Heart right ventricle (tissue), 16 donors: ENCODE results near the gene TOMM34. TPM values are rescaled to one million over a fixed set of nuclear protein-coding genes. Genes with fewer than 3 reads are reported as not detected.

ENCODE experiments used
- ATAC-seq, 8 donors: fragments of 200-7000 bp; cut with Tn5 transposase; one replicate each; pipeline ENCODE4 v1.9.1; 2020; ENCODE audit warnings: mild to moderate bottlenecking in 8 of 8, moderate library complexity in 8 of 8, moderate number of reproducible peaks in 1 of 8
- DNase-seq, 2 donors: peaks; one replicate each; pipeline ENCODE4 v3.0.0-alpha.2; 2020
- H3K27ac ChIP-seq, 10 donors: fragments of 200-600 bp; sonication (generic) in 2 of 10; one replicate each; pipeline versions ENCODE4 v1.5.0 to v1.8.0; 2020 to 2022; ENCODE audit warnings: mild to moderate bottlenecking in 3 of 10
- H3K27me3 ChIP-seq, 7 donors: fragments of 200-600 bp; one replicate each; pipeline ENCODE4 v1.8.0; 2021 to 2022; ENCODE audit warnings: mild to moderate bottlenecking in 2 of 7
- H3K36me3 ChIP-seq, 9 donors: fragments of 200-600 bp; sonication (generic) in 1 of 9; one replicate each; pipeline versions ENCODE4 v1.5.0 to v1.8.0; 2020 to 2022; ENCODE audit warnings: mild to moderate bottlenecking in 2 of 9
- H3K4me1 ChIP-seq, 9 donors: fragments of 200-600 bp; sonication (generic) in 1 of 9; one replicate each; pipeline versions ENCODE4 v1.5.0 to v1.8.0; 2020 to 2022; ENCODE audit warnings: mild to moderate bottlenecking in 4 of 9
- H3K4me3 ChIP-seq, 10 donors: fragments of 200-600 bp; sonication (generic) in 2 of 10; one replicate each; pipeline versions ENCODE4 v1.5.0 to v1.8.0; 2020 to 2022; ENCODE audit warnings: mild to moderate bottlenecking in 7 of 10, moderate library complexity in 2 of 10
- H3K9me3 ChIP-seq, 11 donors: fragments of 200-600 bp in 10 of 11; sonication (generic) in 2 of 11; one replicate each; pipeline versions ENCODE4 v1.5.0 to v1.8.0; 2013 to 2022; ENCODE audit warnings: mild to moderate bottlenecking in 2 of 11, control low read depth in 1 of 11, moderate library complexity in 1 of 11
- WGBS, 2 donors: extraction: QIAGEN DNeasy Blood & Tissue Kit; methylation state at CpG; one replicate each; pipeline ENCODE4 v1.1.7; 2013; ENCODE audit warnings: inconsistent platforms in 1 of 2; 5-methylcytosine and 5-hydroxymethylcytosine counted together
- intact Hi-C, 10 donors: fragments of 100-400 bp; cut with DNase I; formaldehyde crosslinking; loops; one replicate each; pipeline versions ENCODE4 v1.11.1 to v1.14.2; 2022
- polyA plus RNA-seq, 2 donors: library from polyadenylated mRNA; stranded (reverse); fragments of 200-250 nt; gene quantifications; one replicate each; pipeline ENCODE4 v1.2.3, GENCODE V29; 2013
- total RNA-seq, 10 donors: library from RNA; stranded (reverse); fragmentation: NEBNext Ultra II Directional in 3 of 10; extraction: Animal tissue kit (Norgen Biotek cat#: 25700) in 3 of 10; gene quantifications; one replicate each; pipeline versions ENCODE4 v1.2.1 to v1.2.4, GENCODE V29; 2021 to 2023
- TF ChIP-seq, protein P1 (sequence below), 9 donors: fragments of 200-600 bp; sonication (generic) in 2 of 9; IDR thresholded peaks; one replicate each; pipeline versions ENCODE4 v1.5.0 to v1.8.0; 2021 to 2022; ENCODE audit warnings: antibody characterized with exemption in 9 of 9, mild to moderate bottlenecking in 5 of 9, moderate library complexity in 1 of 9
- donor health status: Arrhythmogenic right ventricular cardiomyopathy.
- donor health status: ischemic (EF 13 %, LVEDD 7.1; RV severe dilation, severe dysfunction).
- donor health status: healthy with polysubstance abuse.
- donor health status: DM: no; HTN: yes; CAD: no.
- donor health status: DM: no; HTN: no; CAD: no.
- donor health status: ischemic (EF 25% LVEDD 6.9; RV normal size, moderate dysfunction).
- donor health status: ischemic (EF 25% LVEDD 5.7; RV mildly dilated, moderate dysfunction).
- donor health status: healthy.
- donor health status: DM: yes; HTN: yes; CAD: no.
- donor health status: Ischemic cardiomyopathy.
- donor health status: ischemic (EF 35%, LVEDD 5.7; RV mildly dilated, moderate dysfunction).
- donor health status: nonischemic (EF 11% LVEDD 7.7; RV severe dilation, severe dysfunction).
- donor health status: DM: yes; HTN: yes; CAD: no.
- donor health status: PGD.
- donor health status: ischemic (EF 29% LVEDD 5.4; RV normal size, mild dysfunction).
- donor health status: nonischemic (EF 23%, LVEDD 6.1; RV moderate dilation, normal function).

The TOMM34 gene
- total and polyA plus RNA-seq, 12 donors, result 3.4 to 21.2 (median 10.3) TPM

DNA sequence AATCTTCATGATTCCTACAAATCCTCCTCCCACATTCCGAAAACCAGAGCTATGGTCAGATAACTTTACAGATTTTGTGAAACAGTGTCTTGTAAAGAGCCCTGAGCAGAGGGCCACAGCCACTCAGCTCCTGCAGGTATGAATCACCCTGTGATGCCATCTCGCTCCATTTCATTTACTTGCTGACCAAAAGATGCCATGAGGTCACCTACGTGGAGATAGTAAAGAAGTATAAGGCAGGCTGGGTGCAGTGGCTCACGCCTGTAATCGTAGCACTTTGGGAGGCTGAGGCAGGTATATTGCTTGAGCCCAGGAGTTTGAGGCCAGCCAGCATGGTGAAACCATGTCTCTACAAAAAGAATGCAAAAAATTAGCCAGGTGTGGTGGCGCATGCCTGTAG, 37.0 kb upstream of the TOMM34 start:
- H3K4me3 ChIP-seq, result no peak overlapping the region
- H3K4me1 ChIP-seq, result peaks cover 0 to 21% (median 6%) of the 10 kb centered on the region in 9 donors
- no peaks in the 10 kb centered on the region for H3K27me3 ChIP-seq
- H3K27ac ChIP-seq, result no peak overlapping the region
- intact Hi-C loops, result no loop called here
- DNase-seq, result no peak
- 97% methylated on average over 6 of the region's 6 CpGs for WGBS, 2 donors
- peaks cover 0 to 75% (median 23%) of the 10 kb centered on the region in 9 donors for H3K36me3 ChIP-seq
- no peaks in the 10 kb centered on the region for H3K9me3 ChIP-seq
- TF ChIP-seq, protein P1, sequence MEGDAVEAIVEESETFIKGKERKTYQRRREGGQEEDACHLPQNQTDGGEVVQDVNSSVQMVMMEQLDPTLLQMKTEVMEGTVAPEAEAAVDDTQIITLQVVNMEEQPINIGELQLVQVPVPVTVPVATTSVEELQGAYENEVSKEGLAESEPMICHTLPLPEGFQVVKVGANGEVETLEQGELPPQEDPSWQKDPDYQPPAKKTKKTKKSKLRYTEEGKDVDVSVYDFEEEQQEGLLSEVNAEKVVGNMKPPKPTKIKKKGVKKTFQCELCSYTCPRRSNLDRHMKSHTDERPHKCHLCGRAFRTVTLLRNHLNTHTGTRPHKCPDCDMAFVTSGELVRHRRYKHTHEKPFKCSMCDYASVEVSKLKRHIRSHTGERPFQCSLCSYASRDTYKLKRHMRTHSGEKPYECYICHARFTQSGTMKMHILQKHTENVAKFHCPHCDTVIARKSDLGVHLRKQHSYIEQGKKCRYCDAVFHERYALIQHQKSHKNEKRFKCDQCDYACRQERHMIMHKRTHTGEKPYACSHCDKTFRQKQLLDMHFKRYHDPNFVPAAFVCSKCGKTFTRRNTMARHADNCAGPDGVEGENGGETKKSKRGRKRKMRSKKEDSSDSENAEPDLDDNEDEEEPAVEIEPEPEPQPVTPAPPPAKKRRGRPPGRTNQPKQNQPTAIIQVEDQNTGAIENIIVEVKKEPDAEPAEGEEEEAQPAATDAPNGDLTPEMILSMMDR (IDR thresholded peaks at IDR 0.05), result no peak
- ATAC-seq, result no peak

DNA sequence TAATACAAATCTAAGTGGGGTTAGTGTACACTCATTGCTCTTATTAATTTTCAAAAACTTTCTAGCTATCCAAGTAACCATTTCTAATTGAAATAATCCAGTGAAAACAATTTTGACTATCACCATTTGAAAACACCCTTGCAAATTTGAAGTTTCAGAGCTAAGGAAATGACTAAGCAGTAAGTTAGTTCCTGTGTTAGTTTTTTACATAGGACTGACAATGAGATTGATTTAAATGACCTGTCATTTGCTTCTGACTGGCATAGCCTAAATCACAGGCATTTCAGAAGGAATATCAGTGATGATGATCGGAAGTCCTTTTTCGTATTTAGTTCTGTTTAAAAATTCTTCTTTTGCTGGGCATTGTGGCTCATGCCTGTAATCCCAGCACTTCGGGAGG, 33.1 kb upstream of the TOMM34 start:
- H3K9me3 ChIP-seq, result no peaks in the 10 kb centered on the region
- intact Hi-C loops, result no loop called here
- WGBS, 2 donors, result 68 to 73% methylated on average over 3 of the region's 3 CpGs
- peak overlapping the region in 9 of 10 donors; percentile 4 to 87 (median 42) for H3K27ac ChIP-seq
- peak in 4 of 8 donors; percentile 46 to 64 (median 52) for ATAC-seq
- peak overlapping the region in 1 of 10 donors; percentile 22 for H3K4me3 ChIP-seq
- H3K36me3 ChIP-seq, result peaks cover 0 to 51% (median 9%) of the 10 kb centered on the region in 9 donors
- no peaks in the 10 kb centered on the region for H3K27me3 ChIP-seq
- TF ChIP-seq, protein P1 (IDR thresholded peaks at IDR 0.05), result no peak
- no peak for DNase-seq
- H3K4me1 ChIP-seq, result peaks cover 0 to 48% (median 21%) of the 10 kb centered on the region in 9 donors

DNA sequence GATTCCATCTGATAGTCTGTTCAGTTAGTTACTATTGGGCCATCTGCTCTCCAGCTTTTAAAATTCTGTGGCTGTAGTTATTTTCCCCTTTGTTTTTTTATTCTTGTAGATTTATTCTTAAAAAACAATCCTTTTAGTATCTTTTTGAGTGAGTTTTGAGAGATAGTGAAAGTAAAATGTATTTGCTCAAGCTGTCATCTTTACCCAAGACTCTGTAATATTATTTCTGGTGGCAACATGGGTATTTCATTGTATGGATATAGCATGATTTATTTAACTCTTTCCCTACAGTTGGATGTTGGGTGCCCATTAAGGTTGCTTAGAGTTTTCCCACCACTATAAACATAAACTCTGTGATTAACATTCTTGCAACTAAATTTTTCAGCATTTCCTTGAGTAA, 30.8 kb upstream of the TOMM34 start:
- H3K9me3 ChIP-seq, result no peaks in the 10 kb centered on the region
- TF ChIP-seq, protein P1 (IDR thresholded peaks at IDR 0.05), result no peak
- H3K36me3 ChIP-seq, result peaks cover 0 to 51% (median 5%) of the 10 kb centered on the region in 9 donors
- intact Hi-C loops, result no loop called here
- peaks cover 0 to 54% (median 21%) of the 10 kb centered on the region in 9 donors for H3K4me1 ChIP-seq
- peak overlapping the region in 8 of 10 donors; percentile 3 to 87 (median 47) for H3K27ac ChIP-seq
- ATAC-seq (no peak), DNase-seq (no peak)
- H3K27me3 ChIP-seq, result no peaks in the 10 kb centered on the region
- H3K4me3 ChIP-seq, result peak overlapping the region in 6 of 10 donors; percentile 2 to 31 (median 18)

GRCh38 chr20:44990425-44990824, 30.2 kb upstream of the TOMM34 start:
- DNase-seq (no peak), ATAC-seq (peak in 6 of 8 donors; percentile 20 to 53 (median 42))
- peaks cover 0 to 51% (median 0%) of the 10 kb centered on the region in 9 donors for H3K36me3 ChIP-seq
- H3K27ac ChIP-seq, result peak overlapping the region in 8 of 10 donors; percentile 3 to 87 (median 47)
- intact Hi-C loops, result no loop called here
- TF ChIP-seq, protein P1 (IDR thresholded peaks at IDR 0.05), result no peak
- H3K9me3 ChIP-seq, result no peaks in the 10 kb centered on the region
- H3K4me3 ChIP-seq, result peak overlapping the region in 6 of 10 donors; percentile 2 to 31 (median 18)
- H3K27me3 ChIP-seq, result no peaks in the 10 kb centered on the region
- peaks cover 0 to 59% (median 21%) of the 10 kb centered on the region in 9 donors for H3K4me1 ChIP-seq
- WGBS, 2 donors, result 50 to 71% methylated on average over 3 of the region's 3 CpGs
